NCI-H748 (cell line): Measurements from ENCODE around the gene CPT1A.
A peak's percentile ranks its signal among the peaks of the same experiment; 100 is the strongest.

Experiments used
- DNase-seq: peaks from one replicate; lab custom pipeline; 2025; ENCODE audit not compliant: unreplicated experiment; lab: John Stamatoyannopoulos, UW

The CPT1A gene

DNA sequence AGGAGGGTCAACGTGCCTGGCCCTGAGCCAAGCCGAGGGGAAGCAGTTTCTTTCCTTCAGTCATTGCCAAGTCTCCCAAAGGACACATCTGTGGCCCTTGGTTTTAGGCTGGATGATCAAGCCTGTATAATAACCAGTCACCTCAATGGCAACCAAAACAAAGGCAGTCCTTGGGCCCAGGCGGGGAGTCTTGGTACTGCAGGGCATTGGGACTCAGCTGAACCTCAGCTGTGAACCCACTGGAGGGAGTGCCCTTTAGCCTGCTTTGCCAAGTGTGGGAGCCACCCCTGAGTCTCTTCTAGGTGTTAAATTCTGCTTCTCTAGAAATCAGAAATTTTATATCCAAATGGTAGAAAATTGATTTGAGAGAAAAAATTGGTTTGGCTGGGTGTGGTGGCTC, 36.9 kb downstream of the CPT1A start:
- no peak for DNase-seq

DNA sequence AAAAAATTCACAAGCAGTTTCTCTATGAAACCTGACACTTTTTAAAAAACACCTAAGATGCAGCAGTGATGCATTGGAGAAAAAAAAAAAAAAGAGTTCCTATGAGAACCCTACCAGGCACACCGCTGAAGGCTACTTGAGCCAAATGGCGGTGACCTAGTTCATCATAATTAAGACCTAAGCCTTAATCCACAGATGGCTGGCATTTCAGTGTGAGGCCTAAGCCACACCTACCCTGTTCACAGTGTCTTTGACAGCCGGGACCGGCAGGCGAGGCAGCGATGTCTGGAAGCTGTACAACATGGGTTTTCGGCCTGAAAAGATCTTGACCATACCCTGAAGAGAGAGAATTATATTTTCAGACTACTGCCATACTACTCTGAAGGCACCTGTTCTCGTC, 38.0 kb downstream of the CPT1A start:
- DNase-seq = no peak

DNA sequence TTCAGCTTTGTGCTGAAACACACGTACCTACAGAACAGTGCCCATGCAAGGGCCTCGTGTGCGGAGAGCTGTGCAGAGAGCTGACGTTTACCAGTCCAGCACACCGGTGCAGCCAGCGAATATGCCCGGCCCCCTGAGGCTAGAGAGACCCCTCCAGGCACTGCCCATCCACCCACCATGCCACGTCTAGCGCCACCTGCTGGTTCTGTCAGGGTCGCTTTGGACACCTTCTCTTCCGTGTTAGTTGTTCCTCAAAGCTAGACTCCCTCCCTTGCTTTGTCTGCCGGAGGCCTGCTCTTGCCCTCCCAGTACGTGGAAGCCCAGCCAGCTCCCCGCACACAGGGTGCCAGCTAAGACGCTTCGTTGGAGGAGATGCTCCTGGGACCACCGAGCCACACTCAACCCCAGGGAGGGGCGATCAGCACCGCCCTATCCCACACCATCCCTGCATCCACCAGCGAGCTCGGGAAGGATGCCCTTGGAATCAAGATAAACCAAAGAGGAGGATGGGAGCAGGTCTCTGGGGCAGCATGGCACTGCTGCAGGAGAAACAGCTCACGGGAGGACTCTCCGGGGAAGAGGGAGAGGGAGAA, 43.4 kb downstream of the CPT1A start:
- DNase-seq = peak; percentile 14

DNA sequence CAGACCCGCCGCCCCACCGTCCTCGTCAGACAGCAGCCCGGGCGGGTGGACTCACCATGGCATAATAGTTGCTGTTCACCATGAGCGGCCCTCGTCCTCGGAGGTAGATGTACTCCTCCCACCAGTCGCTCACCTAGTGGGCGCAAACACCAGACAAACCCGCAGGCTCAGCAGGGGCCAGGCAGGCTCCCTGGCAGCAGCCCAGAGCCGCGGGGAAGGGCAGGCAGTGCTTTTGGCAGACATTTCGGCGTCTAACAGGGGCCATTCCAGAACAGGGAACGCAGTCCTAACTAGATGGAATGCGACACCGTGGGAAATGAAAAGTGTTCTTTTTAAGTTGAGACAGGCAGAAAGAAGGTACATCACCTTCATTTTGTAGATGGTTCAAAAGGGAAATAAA, 44.9 kb downstream of the CPT1A start:
- DNase-seq = no peak

DNA sequence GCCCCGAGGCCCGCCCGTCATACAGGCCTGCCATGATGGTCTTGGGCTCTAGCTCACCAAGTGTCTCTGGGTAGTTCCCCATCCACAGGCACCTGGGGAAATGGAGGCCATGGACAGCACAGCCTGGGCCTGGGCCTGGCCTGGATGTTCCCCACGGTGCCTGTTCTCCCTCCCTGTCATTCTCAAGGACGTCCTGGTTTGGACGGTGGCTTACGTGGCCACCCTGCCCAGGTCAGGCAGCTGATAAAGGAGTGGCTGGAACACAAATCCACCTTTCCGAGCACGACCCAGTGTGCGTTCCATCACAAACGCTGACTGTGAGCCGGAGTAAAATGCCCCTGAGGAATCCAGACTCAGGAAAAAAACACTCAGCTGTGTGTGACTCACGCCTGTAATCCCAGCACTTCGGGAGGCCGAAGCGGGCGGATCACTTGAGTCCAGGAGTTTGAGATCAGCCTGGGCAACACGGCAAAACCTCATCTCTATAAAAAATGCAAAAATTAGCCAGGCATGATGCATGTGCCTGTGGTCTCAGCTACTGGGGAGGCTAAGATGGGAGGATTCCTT, 49.2 kb downstream of the CPT1A start:
- DNase-seq = no peak

DNA sequence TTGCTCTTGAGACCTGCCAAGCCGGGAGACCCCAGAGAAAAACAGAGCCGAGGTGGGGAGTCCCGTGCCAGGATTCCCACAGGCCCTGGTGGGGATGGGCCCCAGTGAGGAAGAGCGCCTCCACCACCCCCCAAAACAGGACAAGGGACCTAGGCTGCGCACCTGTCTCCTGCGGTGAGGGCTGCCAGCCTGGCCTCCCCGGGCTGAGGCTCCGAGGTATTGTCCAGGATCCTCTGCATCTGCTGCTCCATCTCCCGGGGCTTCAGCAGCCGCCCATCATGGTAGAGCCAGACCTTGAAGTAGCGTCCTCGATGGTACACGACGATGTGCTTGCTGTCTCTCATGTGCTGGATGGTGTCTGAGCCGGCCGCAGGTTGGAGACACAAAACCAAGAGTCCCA, 57.1 kb downstream of the CPT1A start:
- DNase-seq = no peak

DNA sequence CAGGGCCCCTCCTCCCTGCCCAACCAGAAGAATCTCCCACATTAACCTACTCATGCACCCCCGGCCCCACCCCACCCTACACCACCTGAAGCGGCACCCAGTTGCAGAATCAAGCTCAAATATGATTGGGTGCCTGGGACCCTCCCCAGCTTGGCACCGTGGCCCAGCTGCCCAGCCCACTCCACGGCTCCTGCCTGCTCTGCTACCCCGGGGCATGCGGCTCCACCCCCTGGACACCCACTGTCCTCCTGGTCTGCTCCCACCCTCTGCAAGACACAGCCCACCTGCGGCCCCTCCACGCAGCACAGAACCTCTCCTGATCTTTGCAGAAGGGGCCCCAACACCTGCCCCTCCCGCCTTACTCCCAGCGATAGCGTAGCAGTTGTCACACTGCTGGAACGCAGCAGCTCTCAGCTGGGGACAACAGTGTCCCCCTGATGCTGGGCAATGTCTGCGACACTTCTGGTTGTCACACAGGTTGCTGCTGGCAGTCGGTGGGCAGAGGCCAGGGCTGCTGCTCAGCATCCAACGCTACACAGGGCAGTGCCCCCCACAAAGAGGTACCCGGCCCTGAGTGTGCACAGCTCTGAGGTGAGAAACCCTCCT, 58.4 kb downstream of the CPT1A start:
- DNase-seq = no peak

DNA sequence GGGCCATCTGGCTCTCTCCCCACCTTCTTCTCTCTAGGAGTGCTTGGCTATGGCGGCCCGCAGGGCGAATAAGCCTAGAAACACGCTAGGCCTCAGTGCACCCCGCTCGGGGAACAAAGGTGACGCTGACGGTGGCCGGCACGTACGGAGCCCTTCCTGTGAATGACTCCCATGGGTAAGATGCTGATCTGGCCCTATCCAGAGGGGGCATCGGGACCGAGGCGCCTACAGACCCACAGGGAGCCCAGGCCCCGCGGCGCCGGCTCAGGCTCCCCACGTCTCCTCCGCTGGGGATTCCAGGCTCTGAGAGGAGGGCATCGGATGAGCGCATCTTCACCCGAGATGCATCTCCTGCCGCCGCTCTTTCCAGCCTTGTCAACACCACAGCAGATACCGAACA, 59.0 kb downstream of the CPT1A start:
- DNase-seq = no peak

DNA sequence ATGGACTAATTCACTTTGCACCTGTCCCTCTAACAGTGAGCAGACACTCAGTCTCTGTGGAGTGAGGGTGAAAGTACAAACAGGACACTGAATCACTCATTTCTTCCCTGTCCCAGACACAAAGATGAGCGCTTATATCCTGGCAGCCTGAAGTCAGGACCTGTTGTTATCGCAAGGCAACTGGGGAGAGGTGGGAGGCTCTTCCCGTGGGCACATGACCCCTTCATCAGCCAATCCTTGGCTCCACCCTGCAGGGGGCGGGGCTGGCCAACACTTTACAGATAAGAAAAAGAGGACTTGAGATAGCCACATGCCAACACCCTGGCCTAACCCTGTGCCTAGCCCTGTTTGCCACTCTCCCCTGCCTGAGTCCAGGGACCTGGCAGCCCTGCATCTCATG, 60.9 kb downstream of the CPT1A start:
- no peak for DNase-seq

DNA sequence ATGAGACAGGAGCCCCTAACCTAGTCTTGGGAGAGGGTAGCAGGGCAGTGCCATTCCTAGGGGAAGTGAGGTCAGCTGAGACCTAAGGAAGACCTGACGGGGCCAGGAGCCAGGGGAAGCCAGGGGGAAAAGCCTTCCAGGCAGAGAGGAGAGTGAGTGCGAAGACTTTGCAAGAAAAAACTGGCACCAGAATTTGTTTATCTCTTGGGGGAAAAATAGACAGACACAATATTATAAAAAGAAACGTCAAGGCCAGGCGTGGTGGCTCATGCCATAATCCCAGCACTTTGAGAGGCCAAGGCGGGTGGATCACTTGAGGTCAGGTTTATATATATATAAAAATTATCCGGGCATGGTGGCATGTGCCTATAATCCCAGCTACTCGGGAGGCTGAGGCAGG, 63.5 kb downstream of the CPT1A start:
- DNase-seq = no peak

DNA sequence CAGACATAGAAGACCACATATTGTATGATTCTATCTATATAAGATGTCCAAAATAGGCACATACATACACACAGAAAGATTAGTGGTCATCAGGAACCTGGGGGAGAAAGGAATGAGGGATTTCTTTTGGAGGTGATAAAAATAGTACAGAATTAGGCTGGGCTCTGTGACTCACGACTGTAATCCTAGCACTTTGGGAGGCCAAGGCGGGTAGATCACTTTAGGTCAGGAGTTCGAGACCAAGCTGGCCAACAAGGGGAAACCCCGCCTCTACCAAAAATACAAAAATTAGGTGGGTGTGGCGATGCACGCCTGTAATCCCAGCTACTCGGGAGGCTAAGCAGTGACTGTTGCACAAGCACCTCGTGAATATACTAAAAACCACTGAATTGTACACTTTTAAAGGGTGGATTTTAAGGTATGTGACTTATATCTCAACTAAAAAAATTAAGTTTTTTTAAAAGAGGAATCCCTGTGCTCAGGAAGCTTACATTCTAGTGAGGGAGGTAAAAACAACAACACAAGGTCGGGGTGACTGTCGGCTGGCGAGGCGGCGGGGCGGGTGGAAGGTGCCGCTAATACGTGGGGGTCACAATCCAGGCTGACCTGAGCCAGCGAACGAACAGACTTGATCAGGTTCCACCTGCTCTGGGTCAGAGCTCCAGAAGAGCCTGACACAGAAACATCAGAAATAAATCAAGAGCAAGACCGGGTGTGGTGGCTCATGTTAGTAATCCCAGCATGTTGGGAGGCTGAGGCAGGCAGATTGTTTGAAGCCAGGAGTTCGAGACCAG, 65.1 kb downstream of the CPT1A start:
- no peak for DNase-seq

DNA sequence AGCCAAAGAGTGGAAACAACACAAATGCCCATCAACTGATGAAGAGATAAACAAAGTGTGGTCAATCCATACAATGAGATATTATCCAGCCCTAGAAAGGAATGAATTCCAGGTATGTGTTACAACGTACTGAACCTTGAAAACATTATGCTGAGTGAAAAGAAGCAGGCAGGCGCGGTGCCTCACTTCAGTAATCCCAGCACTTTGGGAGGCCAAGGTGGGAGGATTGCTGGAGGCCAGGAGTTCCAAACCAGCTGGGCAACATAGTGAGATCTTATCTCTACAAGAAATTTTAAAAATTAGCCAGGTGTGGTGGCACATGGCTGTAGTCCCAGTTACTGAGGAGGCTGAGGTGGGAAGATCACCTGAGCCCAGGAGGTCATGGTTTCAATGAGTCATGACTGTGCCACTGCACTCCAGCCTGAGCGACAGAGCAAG, 65.7 kb downstream of the CPT1A start:
- no peak for DNase-seq

DNA sequence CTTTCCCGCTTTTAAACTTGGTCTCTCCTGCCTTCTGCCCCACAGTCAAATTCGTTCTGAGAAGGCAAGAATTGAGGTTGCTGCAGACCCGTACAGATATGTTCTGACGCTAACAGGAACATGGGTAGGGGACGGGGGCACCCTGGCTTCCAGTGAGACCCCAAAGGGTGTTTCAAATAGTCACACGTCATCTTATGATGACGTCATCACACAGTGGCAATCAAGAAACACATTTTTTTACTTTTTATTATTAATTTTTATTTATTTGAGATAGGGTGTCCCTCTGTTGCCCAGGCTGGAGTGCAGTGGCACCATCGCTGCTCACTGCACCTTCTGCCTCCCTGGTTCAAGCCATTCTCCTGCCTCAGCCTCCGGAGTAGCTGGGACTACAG, 67.5 kb downstream of the CPT1A start:
- no peak for DNase-seq

DNA sequence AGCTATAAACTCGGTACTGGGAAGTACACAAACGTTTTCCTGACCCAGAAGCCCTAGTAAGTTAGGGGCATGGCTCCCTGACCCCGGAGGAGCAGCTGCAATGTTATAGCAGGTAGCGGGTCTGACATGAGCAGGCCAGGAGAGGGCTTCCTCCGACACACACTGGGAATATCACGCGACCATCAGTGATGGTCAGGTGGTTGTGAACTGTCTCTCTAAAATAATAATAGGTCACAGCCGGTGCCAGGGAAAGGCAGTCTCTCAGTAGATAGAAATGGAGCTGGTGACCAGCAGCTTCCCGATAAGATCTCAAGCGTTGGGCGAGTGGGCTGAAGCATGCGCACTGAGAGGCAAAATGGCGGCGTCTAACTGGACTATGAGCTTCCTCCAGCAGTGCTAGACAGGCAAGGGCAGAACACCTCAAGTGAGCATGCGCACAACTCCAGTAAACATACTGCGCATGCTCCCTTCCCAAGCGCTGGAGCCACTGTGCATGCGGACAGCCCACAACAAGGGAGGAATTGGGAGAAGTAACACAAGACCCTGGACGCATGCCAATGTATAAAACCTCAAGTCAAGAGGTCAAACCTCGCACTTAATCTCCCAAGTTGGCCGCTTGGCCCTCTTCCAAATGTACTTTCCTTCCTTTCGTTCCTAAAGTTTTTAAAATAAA, 68.1 kb downstream of the CPT1A start:
- DNase-seq = no peak

DNA sequence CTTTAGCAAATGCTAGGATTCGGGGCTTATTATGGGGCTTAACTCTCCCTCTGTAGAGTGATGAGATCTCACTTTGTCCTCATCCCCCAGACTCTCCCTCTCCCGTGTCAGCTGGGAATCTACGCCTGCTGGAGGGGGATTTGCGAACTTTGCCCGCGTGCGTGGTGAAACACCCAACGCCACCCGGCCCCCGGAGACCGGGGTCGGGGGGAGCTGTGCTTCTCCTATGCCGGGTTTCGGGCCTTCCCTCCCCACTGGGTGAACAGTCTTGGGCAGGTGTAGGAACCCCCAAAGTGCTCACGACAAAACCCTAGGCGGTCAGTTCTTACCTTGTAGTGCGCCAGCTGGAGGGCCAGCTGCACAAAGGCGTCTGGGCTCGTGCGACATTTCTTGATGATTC, 68.8 kb downstream of the CPT1A start:
- no peak for DNase-seq

DNA sequence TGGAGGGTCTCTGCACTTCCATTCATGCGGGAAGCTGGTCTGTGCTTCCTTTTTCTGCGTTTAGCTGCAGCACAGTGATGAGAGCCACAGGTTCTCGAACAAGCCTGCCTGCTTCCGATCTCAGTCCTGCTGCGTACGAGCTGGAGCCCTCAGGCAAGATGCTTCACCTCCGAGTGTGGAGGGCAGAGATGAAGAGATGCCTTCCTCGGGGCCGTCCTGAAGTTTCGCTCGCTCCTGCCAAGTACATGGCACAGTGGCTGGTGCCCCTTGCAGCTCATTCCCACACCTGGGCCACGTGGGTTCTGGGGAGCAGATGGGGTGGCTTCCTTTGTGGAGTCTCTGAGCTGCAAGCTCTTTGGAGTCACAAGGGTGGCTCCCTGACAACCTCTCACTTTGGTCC, 70.9 kb downstream of the CPT1A start:
- DNase-seq = no peak

DNA sequence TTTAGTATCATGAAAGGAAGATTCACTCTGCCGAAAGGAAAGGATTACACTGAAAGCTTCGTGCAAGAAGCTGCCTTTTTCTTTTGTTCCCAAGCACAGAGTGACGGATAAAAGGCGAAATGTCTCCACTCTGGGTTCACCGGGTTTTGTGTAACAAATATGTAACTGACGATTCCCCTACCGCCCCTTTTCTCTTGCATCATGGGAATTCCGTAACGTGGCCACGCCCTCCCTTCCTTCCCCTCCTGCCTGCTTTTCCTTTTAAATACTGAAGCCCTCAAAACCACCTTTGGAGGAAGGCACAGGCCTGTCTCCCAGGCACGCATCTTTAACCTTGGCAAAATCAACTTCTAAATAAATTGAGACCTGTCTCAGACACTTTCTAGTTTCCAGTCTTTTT, 74.0 kb downstream of the CPT1A start:
- no peak for DNase-seq

DNA sequence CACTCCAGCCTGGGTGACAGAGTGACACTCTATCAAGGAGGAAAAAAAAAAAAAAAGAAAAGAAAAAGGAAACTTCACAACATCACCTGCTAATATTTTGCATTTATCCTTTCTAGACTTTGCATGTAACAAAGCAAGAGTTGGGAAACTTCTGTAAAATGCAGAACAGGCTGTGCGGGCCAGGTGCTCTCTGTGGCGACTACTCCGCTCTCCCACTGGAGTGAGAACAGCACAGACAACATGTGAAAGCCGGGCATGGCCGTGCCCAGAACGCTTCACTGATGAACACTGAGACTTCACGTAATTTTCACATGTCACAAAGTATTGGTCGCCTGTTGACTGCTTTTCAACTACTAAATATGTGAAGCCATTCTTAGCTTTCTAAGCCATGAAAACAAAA, 74.9 kb downstream of the CPT1A start:
- DNase-seq = no peak

DNA sequence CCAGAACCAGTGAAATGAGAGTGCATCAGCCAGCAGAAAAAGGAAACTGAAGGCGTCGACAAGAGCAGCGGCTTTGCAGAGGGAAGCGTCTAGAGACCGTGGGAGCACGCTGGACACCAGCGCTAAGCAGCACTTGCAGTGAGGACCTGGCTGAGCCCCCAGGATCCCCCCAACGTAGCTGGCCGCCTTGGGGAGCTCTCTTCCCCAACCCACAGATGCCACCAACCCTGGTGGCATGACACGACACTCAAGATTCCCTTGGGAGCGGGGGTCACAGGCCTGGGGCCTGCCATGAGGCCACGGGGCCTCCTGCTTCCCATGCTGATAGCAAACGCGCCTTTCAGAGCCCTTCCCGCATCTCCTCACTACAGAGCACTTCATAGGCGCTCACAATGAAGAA, 77.0 kb downstream of the CPT1A start:
- DNase-seq = no peak

DNA sequence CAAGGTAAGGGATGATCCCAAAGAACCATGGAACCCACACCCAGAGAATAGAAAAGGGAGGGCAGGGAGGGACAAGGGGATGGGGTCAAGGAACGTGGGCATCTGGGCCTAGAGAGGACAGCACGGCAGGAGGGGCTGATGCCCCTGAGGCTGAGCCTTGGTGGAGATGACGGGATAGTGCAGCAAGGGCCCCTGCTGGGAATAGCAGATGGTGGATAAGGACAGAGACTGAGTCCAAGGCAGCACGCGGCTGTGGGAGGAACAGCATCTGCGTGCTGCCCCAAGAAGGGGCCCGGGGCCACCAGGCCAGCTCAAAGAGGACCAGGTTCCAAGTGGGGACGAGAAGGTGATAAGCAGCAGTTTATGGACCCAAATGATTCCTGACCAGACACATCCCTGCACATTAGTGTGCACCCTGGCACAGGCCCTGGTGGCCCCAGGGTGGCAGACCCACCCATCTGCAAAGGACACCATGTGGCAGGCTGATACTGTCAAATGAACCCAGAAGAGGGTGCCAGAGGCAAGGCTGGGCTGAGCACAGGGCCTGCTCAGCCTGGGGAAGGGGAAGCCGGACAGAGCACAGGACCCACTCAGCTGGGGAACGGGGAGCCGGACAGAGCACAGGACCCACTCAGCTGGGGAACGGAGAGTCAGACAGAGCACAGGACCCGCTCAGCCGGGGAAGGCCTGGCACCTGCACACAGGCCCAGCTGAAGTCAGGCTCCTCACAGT, 77.6 kb downstream of the CPT1A start:
- DNase-seq = no peak

DNA sequence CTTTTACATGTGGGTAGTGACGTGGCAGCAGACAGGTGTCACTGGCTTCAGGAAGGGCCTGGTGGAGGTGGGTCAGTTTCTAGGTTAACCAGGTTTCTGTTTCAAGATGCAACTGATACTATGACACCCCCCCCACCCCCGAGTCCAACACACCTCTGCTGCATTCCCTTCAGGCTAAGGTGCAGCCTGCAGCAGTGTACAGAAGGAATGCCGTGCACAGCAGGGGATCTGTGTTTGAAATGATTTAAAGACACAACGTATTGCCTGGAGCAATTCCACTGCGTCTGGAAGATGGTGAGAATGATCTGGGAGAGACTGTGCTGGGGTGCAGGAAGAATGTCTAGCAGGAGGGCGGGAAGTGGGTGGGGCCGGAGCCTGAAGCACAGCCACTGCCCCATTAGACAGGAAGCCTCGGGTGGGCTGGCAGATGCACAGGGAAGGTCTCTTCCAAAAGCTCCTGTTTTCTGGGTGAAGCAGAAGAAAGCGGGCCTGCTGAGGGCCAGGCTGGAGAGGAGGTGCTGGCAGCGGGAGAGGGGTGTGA, 78.5 kb downstream of the CPT1A start:
- DNase-seq = no peak
